Lower leg skin (tissue), 3 donors: ENCODE data around the gene KCNN4.

ENCODE experiments used
- CTCF ChIP-seq, 3 donors: fragments of 450-650 bp; IDR thresholded peaks; one replicate each; pipeline ENCODE4 v1.5.1; 2016; ENCODE audit warnings: antibody characterized with exemption in 3 of 3, mild to moderate bottlenecking in 3 of 3, moderate library complexity in 2 of 3
- POLR2A ChIP-seq, 2 donors: fragments of 450-650 bp; IDR thresholded peaks; one replicate each; pipeline ENCODE4 v1.6.1; 2016 to 2017; ENCODE audit warnings: antibody characterized with exemption in 2 of 2, mild to moderate bottlenecking in 1 of 2, moderate library complexity in 1 of 2

- TF ChIP-seq CTCF (IDR thresholded peaks at IDR 0.05) (no peak), POLR2A (IDR thresholded peaks at IDR 0.05) (no peak)
Observed at GRCh38 chr19:43779820-43780219, 953 bp downstream of the KCNN4 start.
